ENCODE data around the gene ZNF598.
"Not testable (repeated sequence)": the region's sequence is repeated elsewhere in the genome, so short reads cannot be mapped to it uniquely, and the experiment has no call there.

Gene ZNF598

DNA sequence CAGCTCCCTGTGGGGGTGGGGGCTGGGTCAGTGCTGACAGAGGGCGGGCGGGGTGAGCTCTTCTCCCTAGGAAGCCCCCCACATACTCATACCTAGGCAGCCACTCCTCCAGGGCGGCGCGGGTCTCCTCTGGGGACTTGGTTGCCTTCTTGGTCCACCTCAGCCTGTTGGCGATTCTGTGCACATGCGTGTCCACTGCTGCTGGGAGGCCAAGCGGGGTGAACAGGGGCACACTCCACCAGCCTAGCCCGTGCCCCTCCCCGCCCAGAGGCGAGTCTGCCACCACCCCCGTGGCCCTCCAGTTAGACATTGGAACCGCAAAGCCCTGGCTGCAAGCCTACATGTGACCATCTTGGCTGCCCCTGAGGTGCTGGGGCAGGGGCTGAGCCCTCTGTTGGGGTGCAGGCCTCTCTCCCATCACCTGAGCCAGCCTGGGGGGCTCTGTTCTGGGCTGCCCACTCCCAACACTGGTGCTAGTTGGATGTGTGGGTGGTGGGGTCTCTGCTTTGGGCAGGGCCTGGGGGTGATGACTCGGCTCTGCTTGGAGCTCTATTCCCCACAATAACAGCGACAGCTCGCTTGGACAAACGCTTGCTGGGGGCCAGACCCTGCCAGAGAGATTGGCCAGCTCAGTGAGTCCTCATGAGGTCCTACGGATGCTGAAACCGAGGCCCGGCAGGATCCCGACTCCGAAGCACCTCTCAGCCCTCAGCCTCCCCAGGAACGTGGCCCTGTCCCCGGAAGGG is 30.6 kb upstream of the ZNF598 start:
- no peak for DNase-seq

DNA sequence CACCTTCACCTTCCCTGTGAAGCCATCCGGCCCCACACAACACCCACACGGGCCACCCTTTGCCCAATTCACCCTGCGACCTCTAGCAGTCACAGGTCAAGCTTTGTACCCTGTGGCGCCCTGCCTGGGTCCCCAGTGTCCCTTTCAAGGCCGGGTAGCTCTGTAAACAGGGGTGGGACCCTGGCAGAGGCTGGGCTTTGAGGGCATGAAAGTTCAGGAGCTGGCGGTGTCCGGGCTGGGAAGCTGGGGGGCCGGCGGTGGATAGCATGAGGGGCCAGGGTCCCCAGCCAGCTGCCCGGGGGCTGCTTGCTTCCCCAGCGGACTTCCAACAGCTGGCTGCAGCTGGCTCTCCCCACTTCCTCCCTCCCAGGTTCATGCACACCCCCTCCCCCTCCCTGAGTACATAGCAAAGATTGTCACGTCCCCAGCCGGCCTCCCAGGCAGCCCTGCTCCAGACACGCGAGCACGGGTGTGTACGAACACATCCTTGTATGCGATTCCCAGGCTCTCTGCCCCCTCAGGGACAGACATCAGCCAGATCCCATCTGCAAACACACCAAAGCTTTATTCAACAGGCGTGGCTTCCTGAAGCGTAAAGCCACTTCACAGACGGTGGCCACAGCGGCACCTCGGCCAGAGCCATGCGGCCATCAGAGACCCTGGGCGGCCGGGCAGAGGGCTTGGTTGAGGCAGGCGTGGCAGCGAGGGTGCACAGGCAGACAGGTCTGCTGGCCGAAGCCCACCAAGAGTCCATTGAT is 29.8 kb upstream of the ZNF598 start:
- DNase-seq, result peak; percentile 32

DNA sequence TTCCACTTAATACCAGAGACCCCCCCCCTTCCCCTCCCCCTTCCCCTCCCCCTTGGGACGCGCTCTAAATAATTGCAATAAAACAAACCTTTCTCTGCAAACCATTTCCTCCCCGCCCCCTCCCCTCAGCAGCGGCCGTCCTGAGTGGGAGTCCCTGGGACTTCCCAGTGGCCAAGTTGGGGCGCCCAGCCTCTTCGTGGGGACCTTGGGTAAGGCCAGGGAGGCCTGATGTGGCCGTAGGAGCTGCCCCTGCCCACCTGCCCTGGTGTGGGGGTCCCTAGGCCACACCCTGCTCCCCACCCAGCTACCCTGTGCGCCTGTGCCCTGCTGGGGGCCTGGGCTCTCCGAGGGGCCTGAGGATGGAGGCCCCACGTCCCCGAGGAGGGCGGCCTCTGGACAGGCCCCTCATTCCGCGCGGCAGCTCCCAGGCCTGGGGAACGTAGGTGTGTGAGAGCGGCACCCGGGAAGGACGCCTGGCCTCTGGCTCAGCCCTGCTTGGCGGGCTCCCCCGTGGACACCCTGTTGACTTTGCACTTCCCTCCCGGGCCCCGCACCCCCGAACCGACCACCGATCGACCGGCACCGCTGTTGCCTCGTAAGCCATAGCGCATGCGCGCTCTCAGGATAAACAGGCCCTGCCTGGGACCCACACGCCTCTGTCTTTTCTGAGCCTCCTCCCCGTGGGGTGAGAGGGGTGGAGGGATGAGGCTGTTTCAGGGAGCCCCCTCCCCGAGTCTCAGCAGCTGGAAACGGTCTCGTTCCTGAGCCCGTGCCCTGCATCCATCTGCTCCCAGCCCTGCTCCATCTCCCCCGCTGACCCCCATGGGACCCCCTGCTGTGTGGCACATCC is 29.0 kb upstream of the ZNF598 start:
- DNase-seq, result no peak

DNA sequence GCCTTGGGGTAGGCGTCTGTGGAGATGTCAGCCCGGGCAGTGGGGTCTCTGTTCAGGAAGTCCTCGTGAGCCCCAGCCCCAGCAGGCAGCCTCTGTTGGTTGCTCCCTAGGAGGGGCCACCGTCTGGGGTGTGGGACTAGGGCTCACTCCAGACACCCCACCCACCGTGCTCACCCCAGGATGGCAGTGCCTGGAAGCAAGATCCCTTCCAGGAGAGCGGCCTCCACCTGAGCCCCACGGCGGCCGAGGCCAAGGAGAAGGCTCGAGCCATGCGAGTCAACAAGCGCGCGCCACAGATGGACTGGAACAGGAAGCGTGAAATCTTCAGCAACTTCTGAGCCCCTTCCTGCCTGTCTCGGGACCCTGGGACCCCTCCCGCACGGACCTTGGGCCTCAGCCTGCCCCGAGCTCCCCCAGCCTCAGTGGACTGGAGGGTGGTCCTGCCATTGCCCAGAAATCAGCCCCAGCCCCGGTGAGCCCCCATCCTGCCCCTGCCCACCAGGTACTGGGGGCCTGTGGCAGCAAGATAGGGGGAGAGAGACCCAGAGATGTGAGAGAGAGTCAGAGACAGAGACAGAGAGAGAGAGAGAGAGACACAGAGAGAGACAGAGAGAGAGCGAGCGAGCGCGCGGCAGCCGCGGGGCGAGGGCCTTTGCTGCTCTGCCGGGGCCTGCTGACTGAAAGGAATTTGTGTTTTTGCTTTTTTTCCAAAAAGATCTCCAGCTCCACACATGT is 28.2 kb upstream of the ZNF598 start:
- no peak for DNase-seq

DNA sequence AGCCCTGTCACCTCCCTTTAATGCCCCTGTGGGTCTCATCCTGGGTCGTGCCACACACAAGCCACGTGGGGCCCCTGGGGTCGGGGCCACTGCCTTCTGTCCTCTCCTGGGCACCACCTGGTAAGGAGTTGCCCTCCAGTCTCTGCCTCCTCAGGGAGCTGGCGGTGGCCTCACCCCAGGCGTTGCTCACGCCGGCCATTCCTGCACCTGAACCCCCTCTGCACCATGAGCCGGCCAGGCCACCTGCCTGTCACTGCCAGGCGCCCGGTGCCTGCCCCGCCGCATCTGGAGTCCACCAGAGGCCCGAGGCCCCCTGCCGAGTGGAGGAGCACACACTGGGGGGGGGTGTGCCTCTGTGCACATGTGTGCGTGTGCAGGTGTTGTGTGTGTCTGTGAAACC is 27.5 kb upstream of the ZNF598 start:
- DNase-seq, result no peak

DNA sequence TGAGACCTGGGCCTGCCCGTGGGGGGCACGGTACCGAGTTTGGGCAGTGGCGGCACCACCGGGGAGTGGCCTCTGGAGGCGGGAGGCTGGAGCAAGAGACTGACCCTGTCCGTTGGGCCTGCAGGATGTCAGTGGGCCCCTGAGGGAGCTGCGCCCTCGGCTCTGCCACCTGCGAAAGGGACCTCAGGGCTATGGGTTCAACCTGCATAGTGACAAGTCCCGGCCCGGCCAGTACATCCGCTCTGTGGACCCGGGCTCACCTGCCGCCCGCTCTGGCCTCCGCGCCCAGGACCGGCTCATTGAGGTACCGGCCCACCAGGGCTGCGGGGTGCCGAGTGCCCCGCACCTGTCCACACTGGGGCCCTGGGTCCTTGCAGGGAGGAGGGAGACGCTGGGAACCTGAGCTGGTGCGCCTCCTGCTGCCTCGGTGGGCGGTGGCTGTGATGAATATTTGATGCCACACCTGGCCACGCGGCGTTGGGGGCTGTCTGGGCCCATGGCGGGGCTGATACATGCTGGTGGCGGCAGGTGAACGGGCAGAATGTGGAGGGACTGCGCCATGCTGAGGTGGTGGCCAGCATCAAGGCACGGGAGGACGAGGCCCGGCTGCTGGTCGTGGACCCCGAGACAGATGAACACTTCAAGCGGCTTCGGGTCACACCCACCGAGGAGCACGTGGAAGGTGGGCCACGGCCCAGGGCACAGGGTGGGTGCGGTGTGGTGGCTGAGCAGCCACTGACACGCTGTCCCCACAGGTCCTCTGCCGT is 26.8 kb upstream of the ZNF598 start:
- no peak for DNase-seq

DNA sequence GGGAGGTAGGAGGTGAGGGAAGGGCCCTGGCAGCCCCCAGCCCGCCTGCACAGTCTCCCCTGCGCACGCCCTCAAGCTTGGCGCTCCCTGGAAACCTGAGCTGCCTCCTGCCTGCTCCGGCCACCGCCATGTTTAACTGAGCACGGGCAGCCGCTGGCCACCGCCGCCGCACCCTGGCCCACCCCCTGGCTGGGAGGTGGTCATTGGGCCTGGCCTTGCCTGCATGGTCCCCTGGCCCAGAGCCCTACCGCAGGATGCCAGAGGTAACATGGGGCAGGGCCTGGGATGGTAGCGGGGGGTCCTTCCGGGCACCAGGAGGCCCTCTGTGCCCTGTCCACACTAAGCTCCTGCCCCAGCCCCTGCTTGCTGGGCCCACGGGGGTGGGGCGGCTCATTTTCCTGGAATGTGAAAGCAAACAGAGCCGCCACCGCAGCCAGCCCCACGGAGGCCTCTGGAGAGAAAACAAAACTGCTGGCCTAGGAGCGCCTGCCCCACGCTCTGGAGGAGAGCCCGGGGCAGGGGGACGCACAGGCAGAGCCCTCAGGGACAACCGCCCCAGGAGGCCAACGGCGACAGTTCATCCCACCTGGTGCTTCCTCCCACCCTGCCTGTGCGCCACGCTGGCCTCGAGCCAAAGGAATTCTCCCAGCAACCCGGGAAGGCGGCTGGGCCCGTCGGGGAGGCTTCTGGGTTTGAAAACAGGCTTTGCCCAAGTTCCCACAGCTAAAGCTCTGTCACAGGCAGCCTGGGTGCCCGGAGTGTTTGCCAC is 26.0 kb upstream of the ZNF598 start:
- peak; percentile 80 for DNase-seq

DNA sequence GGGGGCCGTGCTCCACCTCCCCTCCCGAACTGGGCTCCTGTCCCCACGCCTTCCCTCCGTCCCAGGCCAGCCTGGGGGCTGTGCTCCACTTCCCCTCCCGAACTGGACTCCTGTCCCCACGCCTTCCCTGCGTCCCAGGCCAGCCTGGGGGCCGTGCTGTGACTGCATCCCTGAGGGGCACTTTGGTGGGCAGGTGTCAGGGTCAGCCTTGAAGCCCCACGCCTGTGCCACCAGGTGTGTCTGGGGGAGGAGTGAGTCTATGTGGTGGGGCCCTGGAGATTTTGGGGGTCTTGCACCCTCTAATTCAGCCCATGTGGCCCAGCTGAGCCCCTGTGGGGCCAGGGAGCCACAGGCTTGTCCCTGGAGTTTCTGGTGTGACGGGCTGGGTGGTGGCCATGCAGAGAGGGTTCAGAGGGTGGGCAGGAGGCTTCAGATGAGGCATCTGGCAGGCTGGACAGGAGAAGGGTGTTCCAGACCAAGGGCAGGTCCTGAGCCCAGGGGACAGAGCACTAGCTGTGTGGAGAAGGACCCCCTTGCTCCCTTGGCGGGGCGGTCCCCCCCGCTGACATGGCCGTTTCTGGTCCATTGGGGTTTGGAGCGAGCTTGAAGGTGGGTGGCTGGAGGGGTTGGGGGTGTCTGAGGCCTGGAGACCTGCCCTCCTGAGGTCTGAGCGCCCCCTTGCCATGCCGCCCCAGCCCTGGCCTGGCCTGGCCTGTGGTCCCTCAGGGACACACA is 25.2 kb upstream of the ZNF598 start:
- no peak for DNase-seq

DNA sequence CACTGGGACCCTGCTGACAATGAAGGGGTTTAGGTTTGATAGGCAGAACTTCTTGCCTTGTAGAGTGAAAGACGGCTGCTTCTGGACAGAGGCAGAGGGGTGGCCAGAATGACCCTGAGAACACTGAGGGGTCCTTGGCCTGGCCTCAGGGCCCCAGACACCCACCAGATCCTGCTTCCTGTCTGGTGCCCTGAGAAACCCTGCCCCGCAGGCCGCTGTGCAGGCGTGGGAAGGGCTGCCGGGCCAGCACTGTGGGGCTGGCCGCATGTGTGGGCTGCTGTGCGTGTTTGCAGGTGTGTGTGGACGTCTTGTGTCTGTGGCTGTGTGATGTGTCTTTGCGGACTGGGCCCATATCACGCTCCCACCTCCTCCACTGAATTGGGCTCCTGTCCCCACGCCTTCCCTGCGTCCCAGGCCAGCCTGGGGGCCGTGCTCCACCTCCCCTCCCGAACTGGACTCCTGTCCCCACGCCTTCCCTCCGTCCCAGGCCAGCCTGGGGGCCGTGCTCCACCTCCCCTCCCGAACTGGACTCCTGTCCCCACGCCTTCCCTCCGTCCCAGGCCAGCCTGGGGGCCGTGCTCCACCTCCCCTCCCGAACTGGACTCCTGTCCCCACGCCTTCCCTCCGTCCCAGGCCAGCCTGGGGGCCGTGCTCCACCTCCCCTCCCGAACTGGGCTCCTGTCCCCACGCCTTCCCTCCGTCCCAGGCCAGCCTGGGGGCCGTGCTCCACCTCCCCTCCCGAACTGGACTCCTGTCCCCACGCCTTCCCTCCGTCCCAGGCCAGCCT is 24.5 kb upstream of the ZNF598 start:
- not testable (repeated sequence) for DNase-seq

DNA sequence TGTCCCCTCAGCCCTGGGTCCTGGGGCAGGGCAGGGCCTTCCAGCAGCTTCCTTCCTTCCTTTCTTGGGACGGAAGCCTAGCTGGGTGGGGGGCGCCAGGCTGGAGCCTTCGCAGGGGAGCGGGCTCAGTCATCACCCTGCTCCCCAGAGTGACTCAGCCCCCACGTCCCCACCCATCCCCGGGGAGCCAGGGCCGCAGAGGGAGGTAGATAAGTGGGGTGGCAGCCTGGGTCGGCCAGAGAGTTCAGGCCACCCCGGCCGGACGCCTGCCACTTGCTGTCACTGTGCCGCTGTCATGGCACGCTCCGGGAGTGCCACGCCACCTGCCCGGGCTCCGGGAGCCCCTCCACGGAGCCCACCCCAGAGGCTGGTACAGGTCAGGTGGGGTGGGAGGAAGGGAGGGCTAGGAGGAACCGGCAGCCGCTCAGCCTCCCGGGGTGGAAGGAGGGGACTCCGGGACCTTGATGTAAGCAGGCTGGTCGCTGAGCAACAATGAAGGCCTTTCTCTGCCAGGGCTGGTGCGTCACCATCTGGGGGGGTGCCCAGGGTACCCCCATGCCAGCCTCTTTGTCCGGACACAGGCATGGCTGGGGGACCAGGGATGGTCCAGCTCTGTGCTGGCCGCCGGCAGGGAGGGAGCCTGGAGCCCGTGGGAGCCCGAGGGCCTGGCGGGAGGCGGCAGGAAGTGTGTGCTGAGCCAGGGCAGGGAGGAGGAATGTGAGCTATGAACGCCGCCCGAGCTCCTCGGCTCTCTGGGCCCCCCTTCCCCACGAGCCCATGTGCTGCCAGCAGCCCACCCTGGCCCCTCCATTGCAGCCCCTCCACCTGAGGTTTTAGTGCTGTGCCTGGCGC is 23.7 kb upstream of the ZNF598 start:
- peak; percentile 47 for DNase-seq

DNA sequence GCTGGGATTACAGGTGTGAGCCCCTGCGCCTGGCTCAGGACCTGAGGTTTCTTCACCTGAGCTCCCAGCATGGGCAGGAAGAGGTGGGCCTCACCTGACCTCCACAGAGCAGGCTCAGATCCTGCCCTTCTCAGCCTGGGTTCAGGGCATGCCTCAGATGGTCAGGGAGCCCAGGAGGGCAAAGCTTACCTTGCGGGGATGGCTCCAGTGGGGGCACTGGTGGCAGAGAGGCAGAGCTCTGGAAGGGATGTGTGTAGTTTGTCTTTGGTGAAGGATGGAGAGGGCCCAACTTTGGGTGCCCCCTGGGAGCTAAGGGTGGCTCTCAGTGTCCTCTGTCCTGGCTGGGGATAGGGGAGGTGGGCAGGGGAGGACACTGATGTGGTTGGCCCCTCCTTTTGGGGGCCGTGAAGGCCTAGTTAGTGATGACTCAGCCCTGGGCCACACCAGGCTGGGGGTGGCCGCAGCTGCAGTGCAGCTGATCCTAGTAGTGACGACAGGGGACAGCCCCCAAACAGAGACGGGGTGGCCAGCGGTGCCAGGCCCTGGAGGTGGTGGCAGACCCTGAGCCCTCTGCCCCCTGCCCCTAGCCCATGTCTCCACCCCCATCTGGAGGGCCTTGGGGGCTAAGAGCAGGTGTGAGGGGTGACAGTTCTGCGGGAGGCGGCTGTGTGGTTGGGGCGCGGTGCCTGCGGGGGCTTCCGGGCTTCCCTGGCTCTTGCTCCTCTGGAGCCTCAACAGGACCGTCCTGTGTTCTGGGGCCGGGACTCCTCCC is 22.9 kb upstream of the ZNF598 start:
- DNase-seq, result no peak

DNA sequence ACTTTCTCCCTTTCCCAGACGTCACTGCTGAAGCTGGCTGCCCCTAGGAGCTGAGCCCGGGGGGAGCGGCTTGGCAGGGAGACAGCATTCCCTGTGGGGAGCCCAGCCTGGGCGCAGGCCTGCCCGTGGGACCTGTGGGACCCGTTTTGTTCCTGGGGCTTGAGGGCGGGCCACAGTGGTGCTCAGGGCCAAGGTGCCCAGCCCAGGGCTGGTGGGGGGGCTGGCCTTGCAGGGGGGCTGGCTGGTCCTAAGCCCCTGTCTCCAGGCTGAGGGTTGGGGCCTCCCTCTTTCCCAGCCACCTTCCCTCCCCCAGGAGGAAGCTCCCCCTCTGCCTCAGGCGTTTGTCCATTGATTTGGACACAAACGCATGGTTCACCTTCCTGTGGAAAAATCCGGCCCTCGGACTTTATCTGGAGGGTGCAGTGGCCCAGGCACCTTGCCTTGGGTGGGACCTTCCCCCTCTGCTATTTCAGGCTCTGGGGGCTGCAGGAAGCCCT is 21.5 kb upstream of the ZNF598 start:
- no peak for DNase-seq

DNA sequence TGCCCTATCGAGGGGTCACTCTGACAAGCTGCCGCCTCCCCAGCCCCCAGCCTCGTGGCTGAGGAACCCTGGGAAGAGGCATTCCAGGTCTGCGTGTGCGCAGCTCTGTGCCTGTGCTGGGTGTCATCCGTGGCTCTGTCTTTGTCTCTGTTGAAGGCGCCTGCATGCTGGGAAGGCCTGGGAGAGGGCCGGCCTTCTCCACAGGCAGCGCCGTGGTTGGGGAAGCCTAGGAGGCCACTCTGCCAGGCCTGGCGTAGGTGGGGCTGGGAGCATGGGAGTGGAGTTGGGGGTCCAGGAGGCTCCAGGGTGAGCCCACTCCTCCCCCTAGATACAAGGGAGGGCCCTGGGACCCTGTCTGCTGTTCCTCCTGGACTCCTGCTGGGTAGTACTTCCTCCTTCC is 20.4 kb upstream of the ZNF598 start:
- no peak for DNase-seq

DNA sequence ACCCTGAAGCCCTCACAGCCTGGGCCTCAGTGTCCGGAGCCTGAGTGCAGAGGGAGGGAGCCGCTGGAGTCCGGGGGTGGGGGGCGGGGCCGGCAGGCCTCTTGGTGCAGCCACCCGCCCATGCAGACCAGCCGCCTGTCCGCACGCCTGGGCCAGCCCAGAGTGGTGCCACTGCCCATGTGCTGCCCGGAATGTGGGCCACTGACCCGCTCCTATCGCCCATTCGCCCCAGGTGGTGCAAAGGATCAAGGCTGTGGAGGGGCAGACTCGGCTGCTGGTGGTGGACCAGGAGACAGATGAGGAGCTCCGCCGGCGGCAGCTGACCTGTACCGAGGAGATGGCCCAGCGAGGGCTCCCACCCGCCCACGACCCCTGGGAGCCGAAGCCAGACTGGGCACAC is 19.7 kb upstream of the ZNF598 start:
- no peak for DNase-seq

DNA sequence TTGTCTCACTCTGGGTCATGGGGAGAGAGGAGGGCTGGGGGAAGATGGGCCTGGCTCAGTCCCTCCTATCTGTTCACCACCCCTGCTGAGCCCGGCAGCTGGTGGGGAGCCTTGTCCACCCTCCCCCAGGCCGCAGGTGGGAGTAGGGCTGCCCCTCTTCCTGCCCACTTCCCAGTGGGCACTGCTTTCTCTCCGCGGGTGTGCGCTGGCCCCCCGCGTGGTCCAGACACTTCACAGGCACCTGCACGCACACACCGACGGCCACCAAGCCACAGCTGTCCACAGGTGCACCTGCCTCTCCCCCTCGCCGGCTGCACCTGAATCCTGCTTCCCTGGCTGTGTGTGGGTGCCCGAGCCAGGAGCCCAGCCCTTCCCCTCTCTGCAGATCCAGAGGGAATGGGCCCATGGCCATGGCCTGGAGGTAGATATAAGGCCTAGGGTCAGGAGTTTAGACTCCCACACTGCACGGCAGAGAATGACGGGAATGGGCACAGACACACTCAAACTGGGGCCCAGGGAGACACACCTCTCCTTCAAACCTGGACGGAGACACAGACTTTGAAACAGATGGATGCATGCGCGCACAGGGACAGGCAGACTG is 19.1 kb upstream of the ZNF598 start:
- no peak for DNase-seq

DNA sequence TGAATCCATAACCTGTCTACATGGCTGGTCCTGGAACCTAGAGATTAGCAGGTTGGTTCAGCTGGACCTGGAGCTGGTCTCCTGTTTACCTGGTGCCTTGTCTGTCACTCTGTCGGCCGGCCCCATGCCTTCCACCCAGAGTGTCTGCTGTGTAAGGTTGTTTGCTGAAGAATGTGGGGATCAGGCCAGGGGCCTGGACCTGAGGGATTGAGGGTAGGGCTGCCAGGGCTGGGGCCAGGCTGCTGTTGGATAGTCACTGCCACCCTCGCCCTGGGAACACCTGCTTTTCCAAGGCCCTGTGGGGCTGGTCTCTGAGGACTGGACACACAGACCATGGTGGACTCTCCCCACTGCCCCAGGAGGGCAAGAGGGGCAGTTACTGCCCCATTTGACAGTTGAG is 18.5 kb upstream of the ZNF598 start:
- no peak for DNase-seq

Data from amniotic stem cell (primary cell).